NCI-H146 (cell line): ENCODE results near the gene PRKG1.
A peak's percentile ranks its signal among the peaks of the same experiment; 100 is the strongest.

ENCODE experiments used
- DNase-seq: peaks from one replicate; lab custom pipeline; 2025; lab: John Stamatoyannopoulos, UW

Gene PRKG1

GRCh38 chr10:51074238-51075028 lies at the start of gene PRKG1:
PRKG1 (plus strand) TSS chr10:51074487.
- peak; percentile 2 for DNase-seq

- no peak for DNase-seq
These were observed 45.9 kb upstream of the PRKG1 start for GRCh38 chr10:51028420-51028819.

- DNase-seq = no peak
These were observed 45.1 kb upstream of the PRKG1 start for GRCh38 chr10:51029172-51029641.

GRCh38 chr10:51030480-51030879 lies 43.8 kb upstream of the PRKG1 start:
- DNase-seq = no peak

- DNase-seq = no peak
These were observed 42.3 kb upstream of the PRKG1 start for GRCh38 chr10:51031950-51032349.

GRCh38 chr10:51034769-51035168 lies 39.5 kb upstream of the PRKG1 start:
- no peak for DNase-seq

- no peak for DNase-seq
These were observed 38.9 kb upstream of the PRKG1 start for GRCh38 chr10:51035344-51035743.

GRCh38 chr10:51045871-51046270 lies 28.4 kb upstream of the PRKG1 start:
- DNase-seq = no peak

GRCh38 chr10:51046654-51047053 lies 27.6 kb upstream of the PRKG1 start:
- DNase-seq = no peak

- no peak for DNase-seq
These were observed 26.4 kb upstream of the PRKG1 start for GRCh38 chr10:51047857-51048256.

GRCh38 chr10:51048792-51049191 lies 25.5 kb upstream of the PRKG1 start:
- DNase-seq = no peak

GRCh38 chr10:51052163-51052562 lies 22.1 kb upstream of the PRKG1 start:
- no peak for DNase-seq

GRCh38 chr10:51057925-51058324 lies 16.4 kb upstream of the PRKG1 start:
- DNase-seq = no peak

- no peak for DNase-seq
These were observed 11.1 kb upstream of the PRKG1 start for GRCh38 chr10:51063166-51063565.

GRCh38 chr10:51063659-51064535 lies 10.4 kb upstream of the PRKG1 start:
- DNase-seq = peak; percentile 0

- DNase-seq = no peak
These were observed 8.1 kb upstream of the PRKG1 start for GRCh38 chr10:51066231-51066630.

- DNase-seq = no peak
These were observed 2.1 kb upstream of the PRKG1 start for GRCh38 chr10:51072210-51072609.

GRCh38 chr10:51072921-51073434 lies 1.3 kb upstream of the PRKG1 start:
- DNase-seq = no peak

- no peak for DNase-seq
These were observed 642 bp upstream of the PRKG1 start for GRCh38 chr10:51073453-51074237.

- DNase-seq = no peak
These were observed 971 bp downstream of the PRKG1 start for GRCh38 chr10:51075043-51075872.

- no peak for DNase-seq
These were observed 1.6 kb downstream of the PRKG1 start for GRCh38 chr10:51075873-51076229.
